Trophoblast cell (in vitro differentiated cells and primary cell): ENCODE measurements around the gene PARP8.

ENCODE experiments used
- DNase-seq, 2 donors: peaks; one replicate each; pipeline ENCODE4 v3.0.0-alpha.2; 2016
- H2AFZ ChIP-seq: 2 replicates; pipeline ENCODE4 v1.6.1; 2013; ENCODE audit warnings: low read length, moderate library complexity, mild to moderate bottlenecking; ENCODE audit not compliant: insufficient read depth, poor library complexity
- H2AK5ac ChIP-seq: 2 replicates; pipeline ENCODE4 v1.6.1; 2013; ENCODE audit warnings: mild to moderate bottlenecking, low read length
- H2BK120ac ChIP-seq: 2 replicates; pipeline ENCODE4 v1.6.1; 2013; ENCODE audit warnings: low read length, mild to moderate bottlenecking, moderate library complexity; ENCODE audit not compliant: insufficient read depth, poor library complexity
- H2BK12ac ChIP-seq: 2 replicates; pipeline ENCODE4 v1.6.1; 2013; ENCODE audit warnings: mild to moderate bottlenecking, low read length, moderate library complexity
- H2BK5ac ChIP-seq: 2 replicates; pipeline ENCODE4 v1.6.1; 2013; ENCODE audit warnings: low read length, low read depth, moderate library complexity, mild to moderate bottlenecking; ENCODE audit not compliant: poor library complexity
- H3K14ac ChIP-seq: 2 replicates; pipeline ENCODE4 v1.6.1; 2013; ENCODE audit warnings: mild to moderate bottlenecking, low read length
- H3K18ac ChIP-seq: 2 replicates; pipeline ENCODE4 v1.6.1; 2013; ENCODE audit warnings: mild to moderate bottlenecking, low read length
- H3K23ac ChIP-seq: 2 replicates; pipeline ENCODE4 v1.6.1; 2013; ENCODE audit warnings: low read length
- H3K27ac ChIP-seq: 2 replicates; pipeline ENCODE4 v1.5.1; 2013; ENCODE audit warnings: low read depth, mild to moderate bottlenecking, inconsistent platforms, low read length, moderate library complexity
- H3K27me3 ChIP-seq: 2 replicates; pipeline ENCODE4 v1.6.1; 2013; ENCODE audit warnings: inconsistent platforms, mild to moderate bottlenecking, low read length, moderate library complexity; ENCODE audit not compliant: insufficient read depth
- H3K36me3 ChIP-seq, 2 experiments: 1 replicate in 1 of 2; 2 replicates in 1 of 2; pipeline ENCODE4 v1.6.1; 2013; ENCODE audit warnings: low read length in 2 of 2, mild to moderate bottlenecking in 2 of 2, moderate library complexity in 1 of 2; ENCODE audit not compliant: insufficient read depth in 2 of 2, control insufficient read depth in 1 of 2
- H3K4ac ChIP-seq: 2 replicates; pipeline ENCODE4 v1.6.1; 2013; ENCODE audit warnings: low read depth, mild to moderate bottlenecking, low read length, moderate library complexity
- H3K4me1 ChIP-seq, 2 experiments: 1 replicate in 1 of 2; 2 replicates in 1 of 2; pipeline ENCODE4 v1.6.1; 2013; ENCODE audit warnings: low read length in 2 of 2, mild to moderate bottlenecking in 2 of 2, moderate library complexity in 1 of 2; ENCODE audit not compliant: insufficient read depth in 2 of 2, control insufficient read depth in 1 of 2
- H3K4me2 ChIP-seq: 2 replicates; pipeline ENCODE4 v1.6.1; 2013; ENCODE audit warnings: inconsistent platforms, mild to moderate bottlenecking, low read length, moderate library complexity
- H3K4me3 ChIP-seq: 2 replicates; pipeline ENCODE4 v1.5.1; 2013; ENCODE audit warnings: mild to moderate bottlenecking, low read depth, low read length, inconsistent platforms
- H3K79me1 ChIP-seq: one replicate; pipeline ENCODE4 v1.6.1; 2013; ENCODE audit warnings: low read length
- H3K79me2 ChIP-seq: 2 replicates; pipeline ENCODE4 v1.6.1; 2013; ENCODE audit warnings: low read length, mild to moderate bottlenecking; ENCODE audit not compliant: control insufficient read depth, insufficient read depth, poor library complexity
- H3K9ac ChIP-seq: 2 replicates; pipeline ENCODE4 v1.6.1; 2013; ENCODE audit warnings: mild to moderate bottlenecking, low read length
- H3K9me3 ChIP-seq: 2 replicates; pipeline ENCODE4 v1.6.1; 2013; ENCODE audit warnings: low read depth, mild to moderate bottlenecking, control low read depth, inconsistent platforms, low read length; ENCODE audit not compliant: insufficient read depth
- H4K12ac ChIP-seq: 2 replicates; pipeline ENCODE4 v1.6.1; 2013; ENCODE audit warnings: low read depth, mild to moderate bottlenecking, low read length, moderate library complexity
- H4K8ac ChIP-seq: 2 replicates; pipeline ENCODE4 v1.6.1; 2013; ENCODE audit warnings: low read depth, mild to moderate bottlenecking, low read length, moderate library complexity
- H4K91ac ChIP-seq: one replicate; pipeline ENCODE4 v1.6.1; 2013; ENCODE audit warnings: low read depth, mild to moderate bottlenecking, low read length, moderate library complexity
- WGBS: extraction: QIAGEN DNeasy Blood & Tissue Kit; methylation state at CpG from one replicate; pipeline ENCODE4 v1.1.7; 2013; ENCODE audit warnings: missing lambda C conversion rate; ENCODE audit not compliant: insufficient read length, insufficient coverage; ENCODE audit errors: extremely low coverage; 5-methylcytosine and 5-hydroxymethylcytosine counted together

The PARP8 gene

GRCh38 chr5:50745221-50745910 lies 78.9 kb downstream of the PARP8 start:
- Histone ChIP-seq H2BK120ac (no peak overlapping the region), H2AK5ac (no peak overlapping the region), H3K79me1 (no peaks in the 10 kb centered on the region), H3K14ac (no peak overlapping the region), H3K18ac (no peak overlapping the region), H2BK5ac (no peak overlapping the region), H4K12ac (no peak overlapping the region), H4K91ac (no peak overlapping the region), H3K4me3 (no peak overlapping the region), H3K27ac (no peak overlapping the region), H3K36me3 (no peaks in the 10 kb centered on the region), H3K4ac (no peak overlapping the region), H3K4me1 (peaks cover 0 to 2% of the 10 kb centered on the region in 2 experiments), H3K27me3 (no peaks in the 10 kb centered on the region), H2BK12ac (no peak overlapping the region), H3K9ac (no peak overlapping the region), H4K8ac (no peak overlapping the region), H3K79me2 (no peaks in the 10 kb centered on the region), H3K23ac (no peak overlapping the region), H2AFZ (no peak overlapping the region), H3K9me3 (no peaks in the 10 kb centered on the region), H3K4me2 (no peak overlapping the region)
- WGBS = no CpG with 5 or more reads among the region's 3 CpGs
- no peak for DNase-seq

- Histone ChIP-seq H2BK5ac (no peak overlapping the region), H3K27ac (no peak overlapping the region), H3K4ac (no peak overlapping the region), H2BK12ac (no peak overlapping the region), H3K79me2 (no peaks in the 10 kb centered on the region), H2AFZ (no peak overlapping the region), H4K12ac (no peak overlapping the region), H3K27me3 (no peaks in the 10 kb centered on the region), H3K79me1 (no peaks in the 10 kb centered on the region), H3K4me3 (no peak overlapping the region), H2AK5ac (no peak overlapping the region), H4K8ac (no peak overlapping the region), H4K91ac (no peak overlapping the region), H3K14ac (no peak overlapping the region), H3K23ac (no peak overlapping the region), H3K4me1 (no peaks in the 10 kb centered on the region), H3K9me3 (no peaks in the 10 kb centered on the region), H3K4me2 (no peak overlapping the region), H3K36me3 (no peaks in the 10 kb centered on the region), H2BK120ac (no peak overlapping the region), H3K9ac (no peak overlapping the region), H3K18ac (no peak overlapping the region)
- no CpG with 5 or more reads among the region's 2 CpGs for WGBS
- no peak for DNase-seq
Observed at GRCh38 chr5:50749181-50749580, 82.7 kb downstream of the PARP8 start.

GRCh38 chr5:50749873-50750272 lies 83.4 kb downstream of the PARP8 start:
- Histone ChIP-seq H2BK120ac (no peak overlapping the region), H3K9ac (no peak overlapping the region), H3K36me3 (no peaks in the 10 kb centered on the region), H2AFZ (no peak overlapping the region), H3K9me3 (no peaks in the 10 kb centered on the region), H3K27ac (no peak overlapping the region), H2BK5ac (no peak overlapping the region), H3K23ac (no peak overlapping the region), H3K4ac (no peak overlapping the region), H3K79me2 (no peaks in the 10 kb centered on the region), H2BK12ac (no peak overlapping the region), H3K4me3 (no peak overlapping the region), H4K91ac (no peak overlapping the region), H4K8ac (no peak overlapping the region), H2AK5ac (no peak overlapping the region), H3K79me1 (no peaks in the 10 kb centered on the region), H3K4me1 (no peaks in the 10 kb centered on the region), H3K18ac (no peak overlapping the region), H3K4me2 (no peak overlapping the region), H3K27me3 (no peaks in the 10 kb centered on the region), H3K14ac (no peak overlapping the region), H4K12ac (no peak overlapping the region)
- DNase-seq = no peak
- no CpG with 5 or more reads among the region's 3 CpGs for WGBS

GRCh38 chr5:50751064-50751657 lies 84.7 kb downstream of the PARP8 start:
- DNase-seq = peak; percentile 13 to 75
- Histone ChIP-seq H2BK5ac (no peak overlapping the region), H2AFZ (no peak overlapping the region), H3K79me1 (no peaks in the 10 kb centered on the region), H4K12ac (no peak overlapping the region), H3K23ac (no peak overlapping the region), H3K27me3 (no peaks in the 10 kb centered on the region), H3K9ac (no peak overlapping the region), H4K91ac (no peak overlapping the region), H3K9me3 (no peaks in the 10 kb centered on the region), H3K4me1 (no peaks in the 10 kb centered on the region), H3K27ac (no peak overlapping the region), H2BK120ac (no peak overlapping the region), H3K14ac (no peak overlapping the region), H2AK5ac (no peak overlapping the region), H3K36me3 (no peaks in the 10 kb centered on the region), H4K8ac (no peak overlapping the region), H3K4me2 (no peak overlapping the region), H3K79me2 (no peaks in the 10 kb centered on the region), H3K18ac (no peak overlapping the region), H2BK12ac (no peak overlapping the region), H3K4me3 (no peak overlapping the region), H3K4ac (no peak overlapping the region)
- WGBS = no CpG with 5 or more reads among the region's 5 CpGs
